ENCODE results near the gene PRDM8.

GRCh38 chr4:80196922-80197573 lies at the start of gene PRDM8:
- TF ChIP-seq CTCF (IDR thresholded peaks at IDR 0.05): no peak
- peak in 1 of 2 donors; percentile 33 for TF ChIP-seq POLR2AphosphoS5 (IDR thresholded peaks at IDR 0.05)
- no peak for TF ChIP-seq EP300 (IDR thresholded peaks at IDR 0.05)

Data from esophagus muscularis mucosa (tissue), 4 donors.